ENCODE results near the gene GRIP2.

DNA sequence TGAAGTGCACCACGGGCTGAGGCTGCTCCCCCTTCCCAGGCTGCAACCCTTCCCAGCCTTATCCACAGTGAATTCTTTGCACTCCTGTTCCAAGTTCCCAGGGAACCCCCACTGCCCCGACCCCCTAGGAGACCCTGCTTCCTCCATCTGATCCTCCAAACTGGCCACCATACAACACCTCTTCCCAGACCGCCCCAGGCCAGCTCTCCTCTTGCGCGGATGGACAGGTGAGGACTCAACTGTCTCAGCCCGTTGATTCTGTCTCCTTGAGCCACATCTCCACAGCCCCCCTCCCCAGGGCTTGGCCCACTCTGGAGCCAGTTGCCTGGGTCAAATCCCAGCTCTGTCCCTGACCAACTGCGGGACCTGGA is 21.7 kb downstream of the GRIP2 start:
- TF ChIP-seq, protein P1, sequence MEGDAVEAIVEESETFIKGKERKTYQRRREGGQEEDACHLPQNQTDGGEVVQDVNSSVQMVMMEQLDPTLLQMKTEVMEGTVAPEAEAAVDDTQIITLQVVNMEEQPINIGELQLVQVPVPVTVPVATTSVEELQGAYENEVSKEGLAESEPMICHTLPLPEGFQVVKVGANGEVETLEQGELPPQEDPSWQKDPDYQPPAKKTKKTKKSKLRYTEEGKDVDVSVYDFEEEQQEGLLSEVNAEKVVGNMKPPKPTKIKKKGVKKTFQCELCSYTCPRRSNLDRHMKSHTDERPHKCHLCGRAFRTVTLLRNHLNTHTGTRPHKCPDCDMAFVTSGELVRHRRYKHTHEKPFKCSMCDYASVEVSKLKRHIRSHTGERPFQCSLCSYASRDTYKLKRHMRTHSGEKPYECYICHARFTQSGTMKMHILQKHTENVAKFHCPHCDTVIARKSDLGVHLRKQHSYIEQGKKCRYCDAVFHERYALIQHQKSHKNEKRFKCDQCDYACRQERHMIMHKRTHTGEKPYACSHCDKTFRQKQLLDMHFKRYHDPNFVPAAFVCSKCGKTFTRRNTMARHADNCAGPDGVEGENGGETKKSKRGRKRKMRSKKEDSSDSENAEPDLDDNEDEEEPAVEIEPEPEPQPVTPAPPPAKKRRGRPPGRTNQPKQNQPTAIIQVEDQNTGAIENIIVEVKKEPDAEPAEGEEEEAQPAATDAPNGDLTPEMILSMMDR (IDR thresholded peaks at IDR 0.05), result no peak
- TF ChIP-seq POLR2A (IDR thresholded peaks at IDR 0.05), result no peak
